Ishikawa (cell line): ENCODE measurements around the gene PRDM10.

Source experiments
- CREB1 ChIP-seq: IDR thresholded peaks from 2 replicates; pipeline ENCODE4 v1.6.1; 2012; ENCODE audit warnings: low read depth
- EGR1 ChIP-seq: IDR thresholded peaks from 2 replicates; pipeline ENCODE4 v1.6.1; 2012
- EP300 ChIP-seq: IDR thresholded peaks from 2 replicates; pipeline ENCODE4 v1.6.1; 2012; ENCODE audit warnings: borderline replicate concordance
- FOXM1 ChIP-seq: IDR thresholded peaks from 2 replicates; pipeline ENCODE4 v1.6.1; 2012; ENCODE audit warnings: low read depth, borderline replicate concordance
- NFIC ChIP-seq: IDR thresholded peaks from 2 replicates; pipeline ENCODE4 v1.6.1; 2012
- RAD21 ChIP-seq: IDR thresholded peaks from 2 replicates; pipeline ENCODE4 v1.6.1; 2012; ENCODE audit warnings: low read depth
- REST ChIP-seq: IDR thresholded peaks from 2 replicates; pipeline ENCODE4 v1.6.1; 2012; ENCODE audit warnings: low read depth, mild to moderate bottlenecking
- TCF12 ChIP-seq: IDR thresholded peaks from 2 replicates; pipeline ENCODE4 v1.6.1; 2012; ENCODE audit warnings: low read depth
- ZBTB7A ChIP-seq: IDR thresholded peaks from 2 replicates; pipeline ENCODE4 v1.6.1; 2012; ENCODE audit warnings: low read depth

Gene PRDM10

GRCh38 chr11:129853518-129854231 lies 149.0 kb downstream of the PRDM10 start:
- TF ChIP-seq REST, result no peak
- no peak for TF ChIP-seq CREB1
- peak; percentile 81 for TF ChIP-seq NFIC
- TF ChIP-seq TCF12, result no peak
- TF ChIP-seq EP300, result no peak
- no peak for TF ChIP-seq RAD21
- no peak for TF ChIP-seq ZBTB7A
- TF ChIP-seq FOXM1, result no peak

GRCh38 chr11:129852125-129852740 lies 150.4 kb downstream of the PRDM10 start:
- TF ChIP-seq REST, result no peak
- no peak for TF ChIP-seq TCF12
- TF ChIP-seq EGR1, result no peak
